ENCODE measurements around the gene TPSB2. TPM values are rescaled to one million over a fixed set of nuclear protein-coding genes. Genes with fewer than 3 reads are reported as not detected.

Gene TPSB2
- total RNA-seq, 1 experiment from 2014 or later: 0.44 TPM

DNA sequence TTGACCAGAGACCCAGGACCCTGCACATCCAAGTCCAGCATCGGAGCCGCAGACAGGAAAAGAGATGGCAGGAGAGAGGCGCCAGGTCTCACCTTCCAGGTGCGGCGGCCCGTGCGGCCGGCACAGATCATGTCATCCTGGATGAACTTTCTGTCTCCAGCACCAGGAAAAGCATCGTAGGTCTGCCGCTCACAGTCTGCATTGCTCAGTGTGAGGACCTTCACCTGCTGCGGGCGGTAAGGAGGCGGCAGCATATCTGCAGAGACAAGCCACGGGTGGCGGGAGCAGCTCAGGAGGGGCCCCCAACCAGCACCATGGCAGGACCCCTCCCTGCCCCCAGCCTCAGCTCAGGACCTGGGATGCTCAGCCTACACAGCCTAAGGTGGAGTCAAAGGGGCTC lies 43.8 kb upstream of the TPSB2 start (continued):
- TF ChIP-seq, protein P1, sequence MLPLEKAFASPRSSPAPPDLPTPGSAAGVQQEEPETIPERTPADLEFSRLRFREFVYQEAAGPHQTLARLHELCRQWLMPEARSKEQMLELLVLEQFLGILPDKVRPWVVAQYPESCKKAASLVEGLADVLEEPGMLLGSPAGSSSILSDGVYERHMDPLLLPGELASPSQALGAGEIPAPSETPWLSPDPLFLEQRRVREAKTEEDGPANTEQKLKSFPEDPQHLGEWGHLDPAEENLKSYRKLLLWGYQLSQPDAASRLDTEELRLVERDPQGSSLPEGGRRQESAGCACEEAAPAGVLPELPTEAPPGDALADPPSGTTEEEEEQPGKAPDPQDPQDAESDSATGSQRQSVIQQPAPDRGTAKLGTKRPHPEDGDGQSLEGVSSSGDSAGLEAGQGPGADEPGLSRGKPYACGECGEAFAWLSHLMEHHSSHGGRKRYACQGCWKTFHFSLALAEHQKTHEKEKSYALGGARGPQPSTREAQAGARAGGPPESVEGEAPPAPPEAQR (CRISPR knock-in tag; IDR thresholded peaks at IDR 0.05): no peak
- TF ChIP-seq SOX15 (CRISPR knock-in tag; IDR thresholded peaks at IDR 0.05): no peak
- TF ChIP-seq, protein P2, sequence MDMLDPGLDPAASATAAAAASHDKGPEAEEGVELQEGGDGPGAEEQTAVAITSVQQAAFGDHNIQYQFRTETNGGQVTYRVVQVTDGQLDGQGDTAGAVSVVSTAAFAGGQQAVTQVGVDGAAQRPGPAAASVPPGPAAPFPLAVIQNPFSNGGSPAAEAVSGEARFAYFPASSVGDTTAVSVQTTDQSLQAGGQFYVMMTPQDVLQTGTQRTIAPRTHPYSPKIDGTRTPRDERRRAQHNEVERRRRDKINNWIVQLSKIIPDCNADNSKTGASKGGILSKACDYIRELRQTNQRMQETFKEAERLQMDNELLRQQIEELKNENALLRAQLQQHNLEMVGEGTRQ (CRISPR knock-in tag; IDR thresholded peaks at IDR 0.05): no peak
- no peak for TF ChIP-seq SMAD4 (CRISPR knock-in tag; IDR thresholded peaks at IDR 0.05)

- ChIA-PET CTCF (no interaction called here), POLR2A (no interaction called here)
- ATAC-seq: no peak
- no peak overlapping the region for H3K27ac Mint-ChIP-seq
- H3K36me3 Mint-ChIP-seq: no peaks in the 10 kb centered on the region
- peaks cover 4% of the 10 kb centered on the region for H3K4me1 Mint-ChIP-seq
- no peak overlapping the region for H3K4me3 Mint-ChIP-seq
- H3K9me3 Mint-ChIP-seq: no peaks in the 10 kb centered on the region
- no peaks in the 10 kb centered on the region for H3K27me3 Mint-ChIP-seq (ENCODE audit: low read depth)
- no peak for DNase-seq (ENCODE audit: low spot score)
- TF ChIP-seq RORB (CRISPR knock-in tag; IDR thresholded peaks at IDR 0.05) (no peak), CTCF (IDR thresholded peaks at IDR 0.05) (no peak), CREB1 (CRISPR knock-in tag; IDR thresholded peaks at IDR 0.05) (no peak), ZNF232 (CRISPR knock-in tag; IDR thresholded peaks at IDR 0.05) (no peak), CREM (CRISPR knock-in tag; IDR thresholded peaks at IDR 0.05) (no peak), ZNF396 (CRISPR knock-in tag; IDR thresholded peaks at IDR 0.05; ENCODE audit: borderline replicate concordance) (no peak), TEAD1 (CRISPR knock-in tag; IDR thresholded peaks at IDR 0.05) (no peak), NFYB (CRISPR knock-in tag; conservative IDR thresholded peaks at IDR 0.05; ENCODE audit: low read depth) (no peak), MYBL2 (CRISPR knock-in tag; IDR thresholded peaks at IDR 0.05) (no peak), NFE2L1 (CRISPR knock-in tag; IDR thresholded peaks at IDR 0.05) (no peak), ELF4 (CRISPR knock-in tag; IDR thresholded peaks at IDR 0.05; ENCODE audit: low read depth) (no peak), E2F4 (CRISPR knock-in tag; IDR thresholded peaks at IDR 0.05; ENCODE audit: borderline replicate concordance, low read depth) (no peak), TP53 (CRISPR knock-in tag; IDR thresholded peaks at IDR 0.05) (no peak), PRRX2 (CRISPR knock-in tag; IDR thresholded peaks at IDR 0.05) (no peak)
- TF ChIP-seq, protein P3, sequence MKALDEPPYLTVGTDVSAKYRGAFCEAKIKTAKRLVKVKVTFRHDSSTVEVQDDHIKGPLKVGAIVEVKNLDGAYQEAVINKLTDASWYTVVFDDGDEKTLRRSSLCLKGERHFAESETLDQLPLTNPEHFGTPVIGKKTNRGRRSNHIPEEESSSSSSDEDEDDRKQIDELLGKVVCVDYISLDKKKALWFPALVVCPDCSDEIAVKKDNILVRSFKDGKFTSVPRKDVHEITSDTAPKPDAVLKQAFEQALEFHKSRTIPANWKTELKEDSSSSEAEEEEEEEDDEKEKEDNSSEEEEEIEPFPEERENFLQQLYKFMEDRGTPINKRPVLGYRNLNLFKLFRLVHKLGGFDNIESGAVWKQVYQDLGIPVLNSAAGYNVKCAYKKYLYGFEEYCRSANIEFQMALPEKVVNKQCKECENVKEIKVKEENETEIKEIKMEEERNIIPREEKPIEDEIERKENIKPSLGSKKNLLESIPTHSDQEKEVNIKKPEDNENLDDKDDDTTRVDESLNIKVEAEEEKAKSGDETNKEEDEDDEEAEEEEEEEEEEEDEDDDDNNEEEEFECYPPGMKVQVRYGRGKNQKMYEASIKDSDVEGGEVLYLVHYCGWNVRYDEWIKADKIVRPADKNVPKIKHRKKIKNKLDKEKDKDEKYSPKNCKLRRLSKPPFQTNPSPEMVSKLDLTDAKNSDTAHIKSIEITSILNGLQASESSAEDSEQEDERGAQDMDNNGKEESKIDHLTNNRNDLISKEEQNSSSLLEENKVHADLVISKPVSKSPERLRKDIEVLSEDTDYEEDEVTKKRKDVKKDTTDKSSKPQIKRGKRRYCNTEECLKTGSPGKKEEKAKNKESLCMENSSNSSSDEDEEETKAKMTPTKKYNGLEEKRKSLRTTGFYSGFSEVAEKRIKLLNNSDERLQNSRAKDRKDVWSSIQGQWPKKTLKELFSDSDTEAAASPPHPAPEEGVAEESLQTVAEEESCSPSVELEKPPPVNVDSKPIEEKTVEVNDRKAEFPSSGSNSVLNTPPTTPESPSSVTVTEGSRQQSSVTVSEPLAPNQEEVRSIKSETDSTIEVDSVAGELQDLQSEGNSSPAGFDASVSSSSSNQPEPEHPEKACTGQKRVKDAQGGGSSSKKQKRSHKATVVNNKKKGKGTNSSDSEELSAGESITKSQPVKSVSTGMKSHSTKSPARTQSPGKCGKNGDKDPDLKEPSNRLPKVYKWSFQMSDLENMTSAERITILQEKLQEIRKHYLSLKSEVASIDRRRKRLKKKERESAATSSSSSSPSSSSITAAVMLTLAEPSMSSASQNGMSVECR (CRISPR knock-in tag; IDR thresholded peaks at IDR 0.05; ENCODE audit: borderline replicate concordance): no peak
- TF ChIP-seq, protein P4, sequence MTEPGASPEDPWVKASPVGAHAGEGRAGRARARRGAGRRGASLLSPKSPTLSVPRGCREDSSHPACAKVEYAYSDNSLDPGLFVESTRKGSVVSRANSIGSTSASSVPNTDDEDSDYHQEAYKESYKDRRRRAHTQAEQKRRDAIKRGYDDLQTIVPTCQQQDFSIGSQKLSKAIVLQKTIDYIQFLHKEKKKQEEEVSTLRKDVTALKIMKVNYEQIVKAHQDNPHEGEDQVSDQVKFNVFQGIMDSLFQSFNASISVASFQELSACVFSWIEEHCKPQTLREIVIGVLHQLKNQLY (CRISPR knock-in tag; IDR thresholded peaks at IDR 0.05): no peak
- TF ChIP-seq, protein P1 (CRISPR knock-in tag; IDR thresholded peaks at IDR 0.05): no peak
- TF ChIP-seq, protein P5, sequence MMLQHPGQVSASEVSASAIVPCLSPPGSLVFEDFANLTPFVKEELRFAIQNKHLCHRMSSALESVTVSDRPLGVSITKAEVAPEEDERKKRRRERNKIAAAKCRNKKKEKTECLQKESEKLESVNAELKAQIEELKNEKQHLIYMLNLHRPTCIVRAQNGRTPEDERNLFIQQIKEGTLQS (CRISPR knock-in tag; conservative IDR thresholded peaks at IDR 0.05): no peak
- TF ChIP-seq, protein P6, sequence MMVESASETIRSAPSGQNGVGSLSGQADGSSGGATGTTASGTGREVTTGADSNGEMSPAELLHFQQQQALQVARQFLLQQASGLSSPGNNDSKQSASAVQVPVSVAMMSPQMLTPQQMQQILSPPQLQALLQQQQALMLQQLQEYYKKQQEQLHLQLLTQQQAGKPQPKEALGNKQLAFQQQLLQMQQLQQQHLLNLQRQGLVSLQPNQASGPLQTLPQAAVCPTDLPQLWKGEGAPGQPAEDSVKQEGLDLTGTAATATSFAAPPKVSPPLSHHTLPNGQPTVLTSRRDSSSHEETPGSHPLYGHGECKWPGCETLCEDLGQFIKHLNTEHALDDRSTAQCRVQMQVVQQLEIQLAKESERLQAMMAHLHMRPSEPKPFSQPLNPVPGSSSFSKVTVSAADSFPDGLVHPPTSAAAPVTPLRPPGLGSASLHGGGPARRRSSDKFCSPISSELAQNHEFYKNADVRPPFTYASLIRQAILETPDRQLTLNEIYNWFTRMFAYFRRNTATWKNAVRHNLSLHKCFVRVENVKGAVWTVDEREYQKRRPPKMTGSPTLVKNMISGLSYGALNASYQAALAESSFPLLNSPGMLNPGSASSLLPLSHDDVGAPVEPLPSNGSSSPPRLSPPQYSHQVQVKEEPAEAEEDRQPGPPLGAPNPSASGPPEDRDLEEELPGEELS (CRISPR knock-in tag; IDR thresholded peaks at IDR 0.05): no peak
Measured at GRCh38 chr16:1272453-1273198, 42.6 kb upstream of the TPSB2 start.
